ENCODE results near the gene CD44.

GRCh38 chr11:35141571-35141971 is 2.6 kb downstream of the CD44 start:
- no peak for TF ChIP-seq CTCF (IDR thresholded peaks at IDR 0.05)
- peak in 1 of 2 donors; percentile 58 for TF ChIP-seq EP300 (IDR thresholded peaks at IDR 0.05)
